Dedifferentiated amniotic fluid mesenchymal stem cell (primary cell): ENCODE measurements around the gene GZMM.

Experiments
- DNase-seq: peaks from one replicate; pipeline ENCODE4 v3.0.0-alpha.2; 2016; ENCODE audit errors: extremely low spot score

Gene GZMM

DNA sequence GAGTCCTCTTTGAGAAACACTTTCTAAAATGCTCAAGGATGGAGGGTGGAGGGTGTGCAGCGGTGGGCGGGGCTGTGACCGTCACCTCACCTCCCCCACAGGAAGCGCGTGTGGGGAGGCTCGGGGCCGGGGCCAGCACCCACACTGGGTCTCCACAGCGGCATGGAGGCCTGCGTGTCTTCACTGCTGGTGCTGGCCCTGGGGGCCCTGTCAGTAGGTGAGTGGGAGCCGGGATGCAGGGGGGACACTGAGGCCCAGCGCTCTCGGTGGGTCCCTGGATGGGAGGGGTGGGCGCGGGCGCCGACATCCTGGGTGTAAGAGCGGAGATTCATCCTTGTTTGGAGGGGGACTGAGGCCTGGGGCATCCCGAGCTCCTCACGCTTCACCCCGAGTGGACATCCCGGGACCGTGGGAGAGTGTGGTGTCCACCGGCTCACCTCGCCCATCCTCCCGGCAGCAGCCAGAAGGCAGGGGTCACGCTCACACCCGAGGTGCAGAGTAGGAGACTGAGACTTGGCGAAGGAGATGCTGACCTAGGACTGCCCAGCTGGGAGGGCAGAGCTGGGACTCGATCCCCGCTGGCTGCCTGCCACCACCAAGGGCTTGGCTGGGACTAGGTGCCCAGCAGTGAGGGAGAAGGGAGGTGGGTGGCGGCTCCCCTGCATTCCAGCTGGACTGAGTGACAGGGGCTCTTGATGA is at the start of gene GZMM:
GZMM (plus strand) TSS at position 144 of the 699 bp plus-strand sequence; CDS start at position 163, 19 bp downstream.
- no peak for DNase-seq

DNA sequence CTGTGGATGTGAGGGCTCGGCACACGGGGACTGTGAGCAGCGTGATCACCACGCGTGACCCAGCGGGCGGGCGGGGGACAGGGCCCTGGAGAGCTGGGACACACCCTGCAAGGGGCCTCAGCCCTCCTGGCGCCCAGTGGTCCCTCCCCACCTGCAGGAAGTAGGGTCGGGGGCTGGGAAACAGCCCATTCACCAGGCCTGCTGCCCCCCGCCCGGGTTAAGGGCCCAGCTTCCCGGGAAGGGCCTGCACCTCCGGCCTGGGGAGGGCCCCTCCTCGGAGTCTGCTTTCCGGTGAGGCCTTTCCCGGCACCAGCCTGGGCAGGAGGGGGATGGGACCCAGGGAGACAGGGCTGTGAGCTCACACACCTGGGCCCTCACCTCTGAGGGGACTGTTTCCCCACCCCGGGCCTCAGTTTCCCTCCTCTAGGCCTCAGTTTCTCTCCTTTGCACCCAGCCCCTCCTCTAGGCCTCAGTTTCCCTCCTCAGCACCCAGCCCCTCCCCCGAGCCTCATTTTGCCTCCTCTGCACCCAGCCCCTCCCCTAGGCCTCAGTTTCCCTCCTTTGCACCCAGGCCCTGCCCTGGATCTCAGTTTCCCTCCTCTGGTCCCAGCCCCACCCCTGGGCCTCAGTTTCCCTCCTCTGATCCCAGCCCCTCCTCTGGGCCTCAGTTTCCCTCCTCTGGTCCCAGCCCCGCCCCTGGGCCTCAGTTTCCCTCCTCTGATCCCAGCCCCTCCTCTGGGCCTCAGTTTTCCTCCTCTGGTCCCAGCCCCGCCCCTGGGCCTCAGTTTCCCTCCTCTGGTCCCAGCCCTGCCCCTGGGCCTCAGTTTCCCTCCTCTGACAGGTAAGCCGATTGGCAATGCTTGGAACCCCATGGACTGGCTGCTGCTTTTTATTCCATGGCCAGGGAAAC is 49.4 kb upstream of the GZMM start:
- DNase-seq = no peak

DNA sequence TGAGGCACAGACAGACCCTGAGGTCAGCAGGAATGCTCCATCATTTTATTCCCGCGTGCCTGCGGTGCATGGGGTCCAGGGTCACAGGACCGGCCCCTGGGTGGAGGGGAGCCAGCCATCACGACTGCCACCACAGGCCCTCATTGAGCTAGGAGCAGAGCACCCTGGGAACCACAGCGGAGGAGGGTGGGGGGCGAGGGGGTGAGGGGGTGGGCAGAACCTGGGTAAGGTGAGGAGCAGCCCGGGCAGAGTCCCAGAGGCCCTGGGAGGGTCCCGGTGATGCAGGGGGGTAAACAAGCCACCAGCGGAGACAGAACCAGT is 48.8 kb upstream of the GZMM start:
- DNase-seq = no peak

DNA sequence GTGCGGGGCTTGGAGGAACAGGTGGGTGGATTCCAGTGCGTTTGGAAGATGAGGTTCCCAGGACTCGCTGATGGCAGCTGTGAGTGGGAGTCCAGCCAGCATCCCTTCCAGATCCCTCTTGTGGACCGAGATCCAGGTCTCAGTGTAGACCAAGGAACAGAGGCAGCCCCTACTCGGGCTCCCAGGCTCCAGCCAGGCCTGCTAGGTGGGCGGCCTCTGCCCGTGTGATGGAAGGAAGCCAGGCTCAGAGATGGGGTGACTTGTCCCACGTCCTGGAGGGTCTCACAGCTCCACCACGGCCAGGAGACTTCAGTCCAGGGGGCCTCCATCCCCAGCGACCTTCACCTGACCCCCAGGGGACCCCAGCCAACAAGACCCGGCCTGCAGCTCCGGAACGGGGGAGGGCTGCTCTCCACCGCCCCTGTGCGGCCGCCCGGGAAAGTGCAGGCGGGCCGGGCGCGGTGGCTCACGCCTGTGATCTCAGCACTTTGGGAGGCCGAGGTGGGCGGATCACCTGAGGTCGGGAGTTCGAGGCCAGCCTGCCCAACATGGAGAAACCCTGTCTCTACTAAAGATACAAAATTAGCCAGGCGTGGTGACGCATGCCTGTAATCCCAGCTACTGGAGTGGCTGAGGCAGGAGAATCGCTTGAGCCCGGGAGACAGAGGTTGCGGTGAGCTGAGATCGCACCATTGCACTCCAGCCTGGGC is 48.3 kb upstream of the GZMM start:
- DNase-seq = no peak

DNA sequence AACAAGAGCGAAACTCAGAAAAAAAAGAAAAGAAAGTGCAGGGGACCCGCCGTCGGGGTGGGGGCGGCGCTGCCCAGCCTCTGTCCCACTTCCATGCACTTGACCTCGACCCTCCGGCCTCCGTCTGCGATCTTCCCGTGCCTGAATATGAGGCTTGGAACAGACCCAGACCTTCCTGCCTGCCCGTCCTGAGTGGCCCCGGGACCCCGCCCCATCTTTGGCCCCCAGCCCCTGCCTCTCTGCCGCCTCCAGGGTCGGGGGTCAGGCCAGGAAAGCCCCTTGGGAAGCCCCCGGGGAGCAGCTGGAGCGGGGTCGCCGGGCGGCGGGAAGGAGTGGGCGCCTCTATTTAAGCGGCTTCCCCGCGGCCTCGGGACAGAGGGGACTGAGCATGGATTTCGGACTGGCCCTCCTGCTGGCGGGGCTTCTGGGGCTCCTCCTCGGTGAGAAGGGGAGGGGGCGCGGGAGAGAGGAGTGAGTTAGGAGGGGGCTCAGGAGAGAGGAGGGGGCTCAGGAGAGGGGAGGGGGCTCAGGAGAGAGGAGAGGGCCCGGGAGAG is 47.7 kb upstream of the GZMM start, which contains the start of gene MADCAM1:
MADCAM1 (plus strand) TSS at position 375 of the 554 bp plus-strand sequence; CDS start at position 389, 14 bp downstream.
- no peak for DNase-seq

DNA sequence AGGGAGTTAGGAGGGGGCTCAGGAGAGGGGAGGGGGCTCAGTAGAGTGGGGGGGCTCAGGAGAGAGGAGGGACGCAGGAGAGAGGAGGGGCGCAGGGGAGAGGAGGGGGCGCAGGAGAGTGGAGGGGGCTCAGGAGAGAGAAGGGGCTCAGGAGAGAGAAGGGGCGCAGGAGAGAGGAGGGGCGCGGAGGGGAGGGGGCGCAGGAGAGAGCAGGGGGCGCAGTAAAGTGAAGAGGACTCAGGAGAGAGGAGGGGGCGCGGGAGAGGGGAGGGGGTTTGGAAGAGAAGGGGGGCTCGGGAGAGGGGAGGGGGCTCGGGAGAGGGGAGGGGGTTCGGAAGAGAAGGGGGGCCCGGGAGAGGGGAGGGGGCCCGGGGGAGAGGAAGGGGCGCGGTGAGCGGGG is 46.9 kb upstream of the GZMM start:
- DNase-seq = no peak

DNA sequence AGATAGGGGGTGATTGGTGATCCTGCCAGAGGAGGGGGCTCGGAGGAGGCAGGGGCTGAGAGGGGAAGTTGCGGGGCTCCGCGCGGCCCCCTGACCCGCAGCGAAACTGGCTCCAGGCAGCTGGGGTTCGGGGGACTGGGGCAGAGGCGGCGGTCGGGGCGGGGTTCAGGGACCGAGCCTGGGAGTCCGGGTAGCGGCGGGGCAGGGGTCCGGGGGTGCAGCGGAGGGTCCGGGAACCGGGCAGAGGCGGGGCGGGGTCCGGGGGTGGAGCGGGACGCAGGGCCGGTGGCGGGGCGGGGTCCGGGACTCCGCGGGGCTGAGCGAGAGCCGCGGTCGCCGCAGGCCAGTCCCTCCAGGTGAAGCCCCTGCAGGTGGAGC is 46.4 kb upstream of the GZMM start:
- no peak for DNase-seq

DNA sequence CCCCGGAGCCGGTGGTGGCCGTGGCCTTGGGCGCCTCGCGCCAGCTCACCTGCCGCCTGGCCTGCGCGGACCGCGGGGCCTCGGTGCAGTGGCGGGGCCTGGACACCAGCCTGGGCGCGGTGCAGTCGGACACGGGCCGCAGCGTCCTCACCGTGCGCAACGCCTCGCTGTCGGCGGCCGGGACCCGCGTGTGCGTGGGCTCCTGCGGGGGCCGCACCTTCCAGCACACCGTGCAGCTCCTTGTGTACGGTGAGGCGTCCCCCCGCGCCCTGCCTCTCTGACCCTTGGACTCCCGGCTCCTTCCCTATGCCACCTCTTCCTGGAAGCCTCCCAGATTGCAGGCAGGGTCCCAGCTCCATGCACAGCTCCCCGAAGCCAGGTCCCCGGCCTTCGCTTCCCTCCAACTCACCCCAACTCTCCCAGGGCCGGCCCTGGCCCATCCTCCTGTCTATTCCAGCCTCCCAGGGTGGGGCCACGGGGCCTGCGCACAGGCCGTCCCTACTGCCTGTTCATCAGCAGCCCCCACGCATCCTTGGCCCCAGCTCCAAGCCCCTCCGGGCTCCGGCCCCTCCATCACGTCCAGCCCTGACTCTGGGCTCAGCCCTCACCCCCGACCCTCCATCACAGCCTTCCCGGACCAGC is 45.9 kb upstream of the GZMM start:
- no peak for DNase-seq

DNA sequence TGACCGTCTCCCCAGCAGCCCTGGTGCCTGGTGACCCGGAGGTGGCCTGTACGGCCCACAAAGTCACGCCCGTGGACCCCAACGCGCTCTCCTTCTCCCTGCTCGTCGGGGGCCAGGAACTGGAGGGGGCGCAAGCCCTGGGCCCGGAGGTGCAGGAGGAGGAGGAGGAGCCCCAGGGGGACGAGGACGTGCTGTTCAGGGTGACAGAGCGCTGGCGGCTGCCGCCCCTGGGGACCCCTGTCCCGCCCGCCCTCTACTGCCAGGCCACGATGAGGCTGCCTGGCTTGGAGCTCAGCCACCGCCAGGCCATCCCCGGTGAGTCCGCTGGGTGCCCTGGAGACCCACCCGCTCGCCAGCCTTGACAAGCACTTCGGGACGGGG is 45.4 kb upstream of the GZMM start:
- DNase-seq = no peak

DNA sequence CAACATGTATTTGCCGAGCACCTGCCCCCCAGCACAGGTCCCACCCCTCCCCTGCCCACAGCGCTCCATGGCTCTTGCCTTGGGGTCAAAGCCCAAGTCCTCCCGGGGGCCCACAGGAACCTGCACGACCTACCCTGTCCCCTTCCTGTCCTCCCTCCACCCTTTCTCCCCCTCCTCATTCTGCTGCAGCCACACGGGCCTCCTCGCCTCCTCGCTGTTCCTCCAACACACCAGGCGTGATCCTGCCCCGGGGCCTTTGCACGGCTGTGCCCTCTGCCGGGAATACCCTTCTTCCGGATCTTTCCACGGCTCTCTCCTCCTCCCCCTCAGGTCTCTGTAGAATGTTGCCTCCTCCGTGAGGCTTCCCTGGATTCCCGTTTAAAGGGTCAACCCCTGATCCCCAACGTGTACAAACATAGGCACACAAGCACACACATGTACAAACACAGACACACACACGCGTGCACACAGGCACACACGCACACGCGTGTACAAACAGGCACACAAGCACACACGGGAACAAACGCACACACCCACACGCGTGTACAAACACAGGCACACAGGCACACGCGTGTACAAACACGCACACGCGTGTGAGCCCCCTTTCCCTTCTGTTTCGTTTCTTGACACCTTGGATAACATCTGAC is 44.8 kb upstream of the GZMM start:
- DNase-seq = no peak

DNA sequence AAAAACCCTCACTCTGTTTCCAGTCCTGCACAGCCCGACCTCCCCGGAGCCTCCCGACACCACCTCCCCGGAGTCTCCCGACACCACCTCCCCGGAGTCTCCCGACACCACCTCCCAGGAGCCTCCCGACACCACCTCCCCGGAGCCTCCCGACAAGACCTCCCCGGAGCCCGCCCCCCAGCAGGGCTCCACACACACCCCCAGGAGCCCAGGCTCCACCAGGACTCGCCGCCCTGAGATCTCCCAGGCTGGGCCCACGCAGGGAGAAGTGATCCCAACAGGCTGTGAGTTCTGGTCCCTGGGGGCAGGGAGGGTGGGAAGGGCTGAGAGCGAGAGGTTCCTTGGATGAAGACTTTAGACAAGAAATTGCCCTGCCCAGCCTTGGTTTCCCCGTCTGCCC is 42.2 kb upstream of the GZMM start:
- DNase-seq = no peak

DNA sequence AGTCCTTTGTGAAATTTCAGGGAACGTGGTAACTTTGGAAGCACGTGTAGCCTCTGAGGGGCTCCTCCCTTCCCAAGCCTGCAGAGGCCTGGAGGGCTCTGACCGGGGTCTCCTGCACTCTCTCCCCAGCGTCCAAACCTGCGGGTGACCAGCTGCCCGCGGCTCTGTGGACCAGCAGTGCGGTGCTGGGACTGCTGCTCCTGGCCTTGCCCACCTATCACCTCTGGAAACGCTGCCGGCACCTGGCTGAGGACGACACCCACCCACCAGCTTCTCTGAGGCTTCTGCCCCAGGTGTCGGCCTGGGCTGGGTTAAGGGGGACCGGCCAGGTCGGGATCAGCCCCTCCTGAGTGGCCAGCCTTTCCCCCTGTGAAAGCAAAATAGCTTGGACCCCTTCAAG is 39.2 kb upstream of the GZMM start:
- no peak for DNase-seq

DNA sequence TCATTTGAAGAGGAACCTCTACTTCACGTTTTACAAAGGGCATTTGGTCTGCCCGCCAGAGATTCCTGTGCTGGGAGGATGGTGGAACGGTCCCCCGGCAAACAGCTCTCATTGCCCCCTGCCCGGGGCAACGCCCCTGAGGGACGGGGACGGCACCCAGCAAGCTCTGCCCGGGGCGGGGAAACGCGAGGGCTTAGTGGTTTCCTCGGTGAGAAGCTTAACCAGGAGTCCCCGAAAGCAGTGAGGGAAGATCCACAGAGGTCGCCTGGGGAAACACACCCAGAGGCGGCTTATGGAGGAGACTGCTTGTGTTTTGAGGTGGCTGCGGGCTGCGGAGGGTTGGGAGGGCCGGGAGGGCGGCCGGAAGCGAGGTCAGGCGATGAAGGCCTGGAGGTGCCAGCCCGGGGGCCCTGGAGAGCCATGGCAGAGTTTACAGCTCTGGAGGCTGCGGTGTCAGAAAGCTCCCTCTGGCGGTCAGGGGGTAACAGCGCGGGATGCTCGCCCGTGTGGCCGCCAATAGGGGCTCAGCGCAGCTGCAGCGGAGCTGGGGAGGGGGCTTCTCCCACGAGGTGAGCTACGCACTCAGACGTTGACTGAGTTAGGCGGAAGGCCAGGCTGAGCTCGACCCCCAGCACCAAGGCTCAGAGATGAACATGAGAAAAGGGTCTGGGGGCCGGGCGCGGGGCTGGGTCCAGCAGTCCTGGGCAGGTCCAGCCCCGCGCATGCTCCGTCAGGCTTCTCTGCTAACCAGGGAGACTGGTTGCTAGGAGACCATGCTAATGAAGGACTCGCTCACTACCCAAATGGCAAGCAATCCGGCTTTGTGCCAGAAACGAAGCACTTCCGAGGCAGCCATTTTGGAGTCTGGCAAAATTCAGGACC is 37.2 kb upstream of the GZMM start:
- peak; percentile 90 for DNase-seq

DNA sequence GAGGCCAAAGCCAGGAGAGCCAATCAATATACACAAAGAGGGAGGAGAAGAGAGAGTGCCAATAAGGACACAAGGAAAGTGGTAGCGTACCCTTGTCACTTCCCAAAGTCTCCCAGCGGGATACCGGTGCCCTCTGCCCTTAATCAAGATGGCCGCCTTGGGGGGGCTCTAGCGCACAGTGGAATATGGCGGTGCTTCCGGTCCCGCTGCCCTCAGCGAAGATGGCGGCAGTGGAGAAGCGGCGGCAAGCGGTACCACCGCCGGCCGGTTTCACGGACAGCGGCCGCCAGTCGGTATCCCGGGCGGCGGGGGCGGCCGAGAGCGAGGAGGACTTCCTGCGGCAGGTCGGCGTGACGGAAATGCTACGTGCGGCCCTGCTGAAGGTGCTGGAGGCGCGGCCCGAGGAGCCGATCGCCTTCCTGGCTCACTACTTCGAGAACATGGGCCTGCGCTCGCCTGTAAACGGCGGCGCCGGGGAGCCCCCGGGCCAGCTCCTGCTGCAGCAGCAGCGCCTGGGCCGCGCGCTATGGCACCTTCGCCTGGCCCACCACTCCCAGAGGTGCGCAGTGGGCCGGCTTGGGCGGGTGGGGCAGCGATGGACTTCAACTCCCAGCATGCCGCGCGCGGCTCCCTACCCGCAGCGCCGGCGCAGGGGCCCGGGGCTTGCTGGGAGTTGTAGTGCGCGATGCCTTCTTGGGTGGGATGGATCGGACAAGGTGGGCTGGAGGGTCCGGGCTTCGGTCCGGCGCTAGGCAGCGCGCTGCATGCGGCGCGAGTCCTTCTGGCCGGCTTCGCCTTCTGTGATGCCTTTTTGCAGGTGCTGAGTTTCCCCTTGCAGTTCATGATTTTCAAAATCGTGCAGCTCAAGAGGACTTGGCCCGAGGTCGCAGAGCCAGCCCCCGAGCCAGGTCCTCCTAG is 36.3 kb upstream of the GZMM start, which contains the start of gene TPGS1:
TPGS1 (plus strand) TSS at position 212 of the 918 bp plus-strand sequence; CDS start at position 222, 10 bp downstream.
- peak; percentile 100 for DNase-seq

DNA sequence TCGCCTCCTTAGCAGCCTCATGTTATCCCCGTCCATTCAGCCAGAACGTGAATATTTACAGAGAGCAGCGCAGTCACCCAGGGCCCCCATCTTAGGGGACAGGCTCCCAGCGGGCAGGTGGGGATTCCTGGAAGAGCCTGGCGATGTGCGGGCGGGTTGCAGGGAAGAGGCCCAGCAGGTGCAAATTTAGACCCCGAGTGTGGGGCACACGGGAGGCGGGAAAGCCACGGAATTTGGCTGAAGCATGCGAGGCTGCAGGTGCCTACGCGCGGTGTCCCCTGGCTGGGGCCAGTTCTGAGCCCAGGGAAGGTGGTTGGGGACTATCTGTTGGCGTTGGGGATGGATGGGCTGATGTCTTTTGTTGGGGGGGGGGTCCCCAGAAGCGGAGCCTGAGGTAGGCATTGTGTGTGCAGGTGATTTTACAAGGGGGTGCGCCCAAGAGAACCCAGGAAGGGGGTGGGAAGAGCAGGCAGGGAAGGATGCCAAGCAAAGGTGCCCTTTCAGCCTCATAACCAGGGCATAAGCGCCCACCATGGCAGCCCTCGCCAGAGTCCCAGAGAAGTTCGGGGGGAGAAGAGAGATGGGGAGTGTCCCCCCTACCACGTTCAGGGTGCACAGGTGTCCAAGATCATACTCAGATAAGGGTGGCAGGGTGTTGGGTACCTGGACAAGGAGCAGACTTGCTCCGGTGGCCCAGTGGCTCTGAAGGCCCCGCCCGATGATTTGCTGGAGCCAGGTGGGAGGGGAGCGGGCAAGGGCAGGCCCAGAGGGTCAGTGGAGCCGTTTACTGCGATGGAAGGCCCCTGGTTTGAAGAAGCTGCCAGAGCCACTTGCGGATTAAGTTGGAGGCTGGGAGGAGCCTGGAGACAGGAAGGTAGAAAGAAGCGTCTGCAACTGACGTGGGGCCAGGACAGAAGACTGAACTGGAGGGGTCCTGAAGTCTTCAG is 35.4 kb upstream of the GZMM start:
- DNase-seq = no peak

DNA sequence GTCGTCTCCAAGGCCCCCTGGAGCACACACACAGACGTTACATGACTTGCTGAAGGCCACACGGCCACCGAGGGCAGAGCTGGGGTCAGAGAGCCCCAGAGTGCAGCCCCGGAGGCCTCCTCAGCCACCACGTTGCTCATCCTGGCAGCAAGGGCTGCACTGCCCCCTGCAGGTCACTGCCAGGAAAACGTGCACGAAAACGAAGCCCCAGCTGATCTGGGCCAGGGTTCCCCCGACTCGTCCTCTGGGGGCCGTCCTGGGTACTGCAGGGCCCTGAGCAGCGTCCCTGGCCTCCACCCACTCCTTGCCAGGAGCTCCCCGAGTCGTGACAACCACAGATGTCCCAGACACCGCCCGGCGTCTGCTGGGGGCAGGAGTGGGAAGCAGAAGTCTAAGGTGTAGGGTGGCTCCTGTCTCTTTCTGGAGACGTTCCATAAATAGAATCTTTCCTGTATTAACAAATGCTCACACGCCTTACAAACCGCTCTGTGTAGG is 33.2 kb upstream of the GZMM start:
- DNase-seq = peak; percentile 88

DNA sequence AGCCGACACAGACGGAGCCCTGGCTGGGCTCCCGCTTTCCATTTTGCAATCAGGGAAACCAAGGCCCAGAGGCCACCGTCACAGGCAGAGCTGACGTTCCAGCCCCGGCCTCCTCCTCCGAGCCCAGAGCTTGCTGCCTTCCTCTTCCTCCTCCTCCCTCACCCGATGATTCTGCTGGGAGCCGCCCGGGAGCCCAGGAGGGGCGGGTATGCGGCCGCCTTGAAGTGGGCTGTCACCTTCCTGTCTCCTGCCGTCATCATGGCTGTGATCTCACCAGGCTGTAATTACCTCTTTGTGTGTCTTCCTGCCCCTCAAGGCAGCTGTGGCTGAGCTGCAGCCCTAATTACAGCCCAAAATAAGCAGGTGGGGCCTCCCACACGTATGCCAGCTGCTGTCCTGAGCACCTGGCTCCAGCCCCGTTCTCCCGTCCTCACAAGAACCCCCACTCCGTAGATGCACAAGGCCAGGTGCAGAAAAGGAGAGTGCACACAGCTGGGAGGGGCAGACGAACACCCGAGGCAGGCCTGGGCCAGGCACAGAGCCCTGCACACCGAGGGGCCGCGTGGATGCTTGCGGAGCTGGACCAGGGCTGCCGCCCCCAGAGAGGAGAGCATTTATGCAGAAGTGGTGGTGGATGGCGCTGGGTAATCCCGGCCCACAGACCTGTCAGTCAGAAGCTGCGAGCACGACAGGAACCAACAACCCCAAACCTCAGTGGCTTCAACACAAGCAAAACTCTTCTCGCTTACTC is 32.6 kb upstream of the GZMM start:
- peak; percentile 26 for DNase-seq
